ENCODE results near the gene BHMT2. TPM values are rescaled to one million over a fixed set of nuclear protein-coding genes. Genes with fewer than 3 reads are reported as not detected.

BHMT2 gene
- total RNA-seq, 3 donors from 2014 or later (not counting 1 experiment from before 2014, with no cell fraction given) = not detected

GRCh38 chr5:79030663-79031484 lies 38.7 kb upstream of the BHMT2 start:
- no peak for TF ChIP-seq CTCF (IDR thresholded peaks at IDR 0.05)
- WGBS (ENCODE audit: insufficient coverage) = 92% methylated on average over 11 of the region's 11 CpGs
- Mint-ChIP-seq H3K4me1 (no peaks in the 10 kb centered on the region), H3K36me3 (no peaks in the 10 kb centered on the region), H3K27me3 (ENCODE audit: low read depth in 2 of 2) (peaks cover 5 to 22% of the 10 kb centered on the region in 2 donors), H3K27ac (no peak overlapping the region), H3K9me3 (no peaks in the 10 kb centered on the region), H3K4me3 (no peak overlapping the region)
- Histone ChIP-seq H3K4me1 (ENCODE audit: control insufficient read depth, insufficient read depth, low read length) (no peaks in the 10 kb centered on the region), H3K27me3 (ENCODE audit: control insufficient read depth, insufficient read depth, low read length) (no peaks in the 10 kb centered on the region), H3K27ac (ENCODE audit: low read length) (no peak overlapping the region), H3K36me3 (ENCODE audit: control insufficient read depth, insufficient read depth, low read length) (no peaks in the 10 kb centered on the region), H3K9me3 (ENCODE audit: control insufficient read depth, insufficient read depth, low read length) (no peaks in the 10 kb centered on the region), H3K4me3 (ENCODE audit: low read length) (no peak overlapping the region)
- intact Hi-C loops (cut with micrococcal nuclease) = no loop called here
- ATAC-seq = no peak
- DNase-seq = no peak

- no peaks in the 10 kb centered on the region for H3K36me3 Mint-ChIP-seq
- Histone ChIP-seq H3K4me1 (ENCODE audit: control insufficient read depth, insufficient read depth, low read length) (no peaks in the 10 kb centered on the region), H3K27ac (ENCODE audit: low read length) (no peak overlapping the region), H3K9me3 (ENCODE audit: control insufficient read depth, insufficient read depth, low read length) (no peaks in the 10 kb centered on the region), H3K27me3 (ENCODE audit: control insufficient read depth, insufficient read depth, low read length) (no peaks in the 10 kb centered on the region), H3K4me3 (ENCODE audit: low read length) (no peak overlapping the region), H3K36me3 (ENCODE audit: control insufficient read depth, insufficient read depth, low read length) (no peaks in the 10 kb centered on the region)
- no peak overlapping the region for H3K4me3 Mint-ChIP-seq
- ATAC-seq = no peak
- no peak for DNase-seq
- no peaks in the 10 kb centered on the region for H3K9me3 Mint-ChIP-seq
- peaks cover 5 to 16% of the 10 kb centered on the region in 2 donors for H3K27me3 Mint-ChIP-seq (ENCODE audit: low read depth in 2 of 2)
- WGBS (ENCODE audit: insufficient coverage) = 95% methylated on average over 1 of the region's 1 CpG
- intact Hi-C loops (cut with micrococcal nuclease) = no loop called here
- H3K4me1 Mint-ChIP-seq = no peaks in the 10 kb centered on the region
- H3K27ac Mint-ChIP-seq = no peak overlapping the region
- TF ChIP-seq CTCF (IDR thresholded peaks at IDR 0.05) = no peak
Measured at GRCh38 chr5:79031485-79031867, 38.1 kb upstream of the BHMT2 start.

- WGBS (ENCODE audit: insufficient coverage) = 93% methylated on average over 10 of the region's 10 CpGs
- no peak overlapping the region for H3K4me3 ChIP-seq (ENCODE audit: low read length)
- H3K27ac ChIP-seq (ENCODE audit: low read length) = no peak overlapping the region
- H3K4me1 ChIP-seq (ENCODE audit: control insufficient read depth, insufficient read depth, low read length) = no peaks in the 10 kb centered on the region
- H3K27me3 ChIP-seq (ENCODE audit: control insufficient read depth, insufficient read depth, low read length) = no peaks in the 10 kb centered on the region
- H3K36me3 Mint-ChIP-seq = no peaks in the 10 kb centered on the region
- no peaks in the 10 kb centered on the region for H3K36me3 ChIP-seq (ENCODE audit: control insufficient read depth, insufficient read depth, low read length)
- no peak overlapping the region for H3K27ac Mint-ChIP-seq
- DNase-seq (no peak), ATAC-seq (no peak)
- TF ChIP-seq CTCF (IDR thresholded peaks at IDR 0.05) = no peak
- intact Hi-C loops (cut with micrococcal nuclease) = no loop called here
- peaks cover 3% of the 10 kb centered on the region for H3K9me3 ChIP-seq (ENCODE audit: control insufficient read depth, insufficient read depth, low read length)
- no peak overlapping the region for H3K4me3 Mint-ChIP-seq
- peaks cover 3 to 9% of the 10 kb centered on the region in 2 donors for H3K27me3 Mint-ChIP-seq (ENCODE audit: low read depth in 2 of 2)
- no peaks in the 10 kb centered on the region for H3K9me3 Mint-ChIP-seq
- H3K4me1 Mint-ChIP-seq = no peaks in the 10 kb centered on the region
Measured at GRCh38 chr5:79032031-79032695, 37.4 kb upstream of the BHMT2 start.

All from natural killer cell (primary cell).